NCI-H82 treated with DMSO at 0.1 percent for 48 hours (cell line): ENCODE measurements around the gene DYSF.

ENCODE experiments used
- DNase-seq: peaks from one replicate; lab custom pipeline; 2025; ENCODE audit not compliant: unreplicated experiment; lab: John Stamatoyannopoulos, UW

Gene DYSF

DNA sequence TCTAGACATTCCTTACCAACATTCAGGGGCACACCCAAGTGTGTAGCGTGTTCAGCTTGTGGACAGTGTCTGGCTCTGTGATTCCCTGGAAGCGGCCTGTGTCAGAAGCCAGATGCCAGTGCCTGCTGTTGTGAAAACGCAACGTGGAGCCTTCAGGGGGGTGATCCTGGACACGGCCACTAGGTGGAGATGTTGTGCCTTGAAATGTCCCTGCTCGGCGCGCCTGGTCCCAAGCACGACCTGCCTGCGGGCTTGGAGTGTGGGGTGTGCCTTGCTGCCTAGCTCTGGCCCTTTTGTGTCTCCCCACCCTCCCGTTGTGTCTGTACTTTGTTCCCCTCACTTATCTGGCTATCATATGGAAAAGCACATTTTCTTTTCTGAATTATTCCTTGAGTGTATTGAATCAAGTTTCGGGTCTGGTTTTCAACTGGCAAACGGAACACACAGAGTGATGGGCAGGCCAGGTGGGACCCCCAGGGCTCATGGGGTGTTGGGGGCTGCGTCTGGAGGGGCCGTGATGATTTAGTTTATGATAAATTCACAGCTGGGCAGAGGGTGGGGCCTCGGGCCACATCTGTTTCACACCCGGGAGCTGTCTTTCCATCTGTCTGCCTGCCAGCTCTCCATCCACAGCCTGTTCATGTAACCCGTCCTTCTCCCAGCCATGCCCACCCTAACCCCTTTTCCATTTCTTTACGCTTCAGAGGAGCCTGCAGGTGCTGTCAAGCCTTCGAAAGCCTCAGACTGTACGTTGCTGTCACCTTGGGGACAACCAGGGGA lies 95.5 kb downstream of the DYSF start:
- DNase-seq = no peak

DNA sequence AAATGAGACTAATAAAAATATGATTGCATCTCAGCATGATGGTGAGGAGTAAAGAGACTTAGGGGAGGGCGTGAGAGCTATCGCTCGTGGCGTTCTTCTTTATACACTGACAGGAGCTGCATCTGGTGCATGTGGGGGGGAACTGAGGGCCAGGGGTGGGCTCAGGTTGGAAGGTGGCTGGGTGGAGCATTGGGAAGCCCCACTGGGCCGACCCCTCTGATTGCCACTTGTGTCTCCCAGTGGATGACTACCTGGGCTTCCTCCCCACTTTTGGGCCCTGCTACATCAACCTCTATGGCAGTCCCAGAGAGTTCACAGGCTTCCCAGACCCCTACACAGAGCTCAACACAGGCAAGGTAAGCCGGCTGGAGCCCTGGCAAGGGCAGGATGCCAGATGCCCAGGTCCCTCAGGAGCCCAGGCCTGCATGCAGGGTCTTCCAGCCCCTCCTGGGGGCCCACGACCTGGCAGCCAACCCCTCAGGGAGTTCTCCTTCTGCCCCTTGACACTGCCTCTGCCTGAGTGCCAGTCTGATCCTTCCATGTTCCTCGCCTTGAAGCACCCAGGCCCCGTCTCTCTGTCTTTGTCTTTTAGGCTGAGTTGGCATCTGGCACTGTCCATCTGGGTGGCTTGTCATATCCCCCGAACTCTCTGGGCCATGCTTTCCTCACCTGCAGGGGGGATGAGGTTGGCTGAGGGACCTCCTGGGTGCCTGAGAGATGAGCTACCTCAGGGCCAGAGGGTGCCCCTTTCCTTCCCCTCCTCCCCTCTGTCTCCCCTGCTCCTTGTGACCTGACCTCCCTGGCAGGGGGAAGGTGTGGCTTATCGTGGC lies 97.7 kb downstream of the DYSF start:
- DNase-seq = no peak

DNA sequence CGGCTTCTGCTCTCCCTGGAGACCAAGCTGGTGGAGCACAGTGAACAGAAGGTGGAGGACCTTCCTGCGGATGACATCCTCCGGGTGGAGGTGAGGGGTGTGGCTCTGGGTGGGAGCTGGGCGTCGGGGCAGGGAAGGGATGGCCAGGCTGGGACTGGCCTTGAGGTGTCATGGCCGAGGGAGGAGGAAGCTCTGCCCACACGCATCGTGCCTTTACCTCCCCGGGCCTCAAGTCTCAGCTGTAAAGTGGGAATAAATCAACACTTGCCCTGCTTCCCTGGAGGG lies 98.2 kb downstream of the DYSF start:
- DNase-seq = no peak

DNA sequence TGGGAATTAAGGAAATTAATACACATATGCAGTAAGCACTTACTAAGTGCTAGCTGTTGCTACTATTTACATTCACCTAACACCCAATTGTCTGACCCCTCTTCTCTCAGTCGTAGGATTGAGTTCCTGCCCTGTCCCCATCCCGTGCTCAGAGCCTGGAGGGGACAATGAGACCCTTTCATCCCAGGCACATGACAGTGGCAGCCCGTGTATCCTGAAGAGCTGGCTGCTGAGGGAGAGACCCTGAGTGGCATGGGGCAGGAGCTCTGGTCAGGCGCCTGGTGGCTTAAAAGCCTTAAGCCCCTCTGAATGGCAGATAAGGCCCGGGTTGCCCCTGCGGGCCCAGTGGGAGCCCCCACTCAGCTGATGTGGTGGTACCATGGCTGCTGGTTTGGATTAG lies 99.0 kb downstream of the DYSF start:
- DNase-seq = no peak

DNA sequence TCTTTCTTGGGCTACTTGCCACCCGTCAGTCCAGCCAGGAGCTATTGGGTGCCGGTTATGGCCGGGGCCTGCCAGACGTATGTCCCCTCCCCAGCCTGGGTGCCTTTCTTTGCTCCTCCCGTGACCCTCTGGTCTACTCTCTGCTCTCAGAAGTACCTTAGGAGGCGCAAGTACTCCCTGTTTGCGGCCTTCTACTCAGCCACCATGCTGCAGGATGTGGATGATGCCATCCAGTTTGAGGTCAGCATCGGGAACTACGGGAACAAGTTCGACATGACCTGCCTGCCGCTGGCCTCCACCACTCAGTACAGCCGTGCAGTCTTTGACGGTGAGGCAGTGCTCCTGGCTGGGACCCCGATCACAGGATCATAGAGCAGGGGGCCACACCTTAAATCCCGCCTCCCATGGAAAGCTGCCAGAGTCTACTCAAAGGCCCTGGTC lies 99.5 kb downstream of the DYSF start:
- DNase-seq = no peak

DNA sequence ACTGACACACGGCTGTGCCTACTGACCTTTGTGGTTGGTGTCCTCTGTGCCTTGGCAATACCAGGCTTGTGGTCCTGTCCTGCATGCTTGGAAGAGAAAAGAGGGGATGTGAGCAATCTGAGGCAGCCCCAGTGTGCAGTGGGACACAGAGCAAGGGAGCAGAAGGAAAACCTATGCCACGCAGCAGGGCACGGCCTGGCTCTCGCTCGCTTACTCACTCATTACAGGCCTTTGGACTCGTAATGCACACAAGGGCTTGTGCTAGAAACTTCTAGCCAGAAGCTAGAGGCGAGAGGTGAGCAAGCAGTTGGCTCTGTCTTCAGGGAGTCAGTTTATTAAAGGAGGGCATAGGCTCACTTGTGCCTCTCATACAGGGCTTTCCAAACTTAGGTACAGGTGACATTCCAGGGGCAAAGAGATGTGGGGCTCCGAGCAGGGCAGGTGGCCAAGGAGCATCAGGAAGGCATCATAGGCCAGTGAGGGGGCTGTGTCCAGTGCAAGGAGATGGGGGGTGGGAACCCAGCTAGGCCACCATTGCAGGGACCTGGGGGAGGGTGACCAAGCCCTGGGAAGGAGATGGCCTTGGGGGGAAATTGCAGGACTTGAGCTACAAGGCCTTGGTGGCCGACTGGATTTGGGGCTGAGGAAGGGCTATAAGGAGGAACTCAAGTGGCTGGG lies 100.8 kb downstream of the DYSF start:
- no peak for DNase-seq

DNA sequence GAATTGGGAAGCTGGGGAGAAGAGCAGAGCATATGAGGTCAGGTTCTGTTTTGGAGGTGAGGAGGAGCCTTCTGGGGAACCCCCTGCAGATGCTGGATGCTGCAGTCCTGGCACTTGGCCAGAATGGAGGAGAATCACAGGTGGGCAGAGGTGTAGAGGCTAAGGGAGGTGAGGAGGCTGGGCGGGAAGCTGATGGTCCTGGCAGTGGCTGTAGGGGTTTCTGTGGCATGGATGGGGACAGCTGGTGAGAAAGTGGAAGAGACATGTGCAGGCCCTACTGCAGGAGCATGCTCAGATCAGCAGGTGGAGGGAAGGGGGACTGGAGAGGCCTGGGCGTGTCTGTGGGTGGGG lies 101.3 kb downstream of the DYSF start:
- no peak for DNase-seq

DNA sequence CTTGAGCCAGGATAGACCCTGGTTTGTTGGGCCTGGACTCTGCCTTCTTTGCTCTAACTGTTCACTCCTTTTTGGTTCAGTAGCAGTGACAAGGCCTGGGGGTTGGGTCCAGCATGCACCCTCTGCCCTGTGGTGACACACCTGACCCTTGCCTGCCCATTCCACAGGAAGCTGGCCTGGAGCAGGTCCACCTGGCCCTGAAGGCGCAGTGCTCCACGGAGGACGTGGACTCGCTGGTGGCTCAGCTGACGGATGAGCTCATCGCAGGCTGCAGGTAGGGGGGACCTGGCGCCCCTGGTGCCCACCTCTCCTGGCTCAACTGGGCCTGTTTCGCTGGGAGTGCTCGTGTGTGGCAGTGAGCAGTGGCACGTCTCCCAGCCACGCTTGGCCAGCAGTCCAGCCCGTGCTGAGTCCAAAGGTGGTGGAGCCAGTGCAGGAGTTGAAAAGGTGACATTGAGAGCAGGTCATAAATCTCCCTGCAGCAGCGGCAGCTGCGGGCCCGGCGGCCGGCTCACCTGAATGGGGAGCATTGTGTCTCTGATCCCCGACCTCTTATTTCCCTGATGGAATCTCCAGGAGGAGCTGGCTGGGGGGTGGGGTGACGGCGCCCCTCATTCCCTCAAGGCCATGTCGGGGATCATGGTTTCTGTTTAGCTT lies 102.6 kb downstream of the DYSF start:
- no peak for DNase-seq

DNA sequence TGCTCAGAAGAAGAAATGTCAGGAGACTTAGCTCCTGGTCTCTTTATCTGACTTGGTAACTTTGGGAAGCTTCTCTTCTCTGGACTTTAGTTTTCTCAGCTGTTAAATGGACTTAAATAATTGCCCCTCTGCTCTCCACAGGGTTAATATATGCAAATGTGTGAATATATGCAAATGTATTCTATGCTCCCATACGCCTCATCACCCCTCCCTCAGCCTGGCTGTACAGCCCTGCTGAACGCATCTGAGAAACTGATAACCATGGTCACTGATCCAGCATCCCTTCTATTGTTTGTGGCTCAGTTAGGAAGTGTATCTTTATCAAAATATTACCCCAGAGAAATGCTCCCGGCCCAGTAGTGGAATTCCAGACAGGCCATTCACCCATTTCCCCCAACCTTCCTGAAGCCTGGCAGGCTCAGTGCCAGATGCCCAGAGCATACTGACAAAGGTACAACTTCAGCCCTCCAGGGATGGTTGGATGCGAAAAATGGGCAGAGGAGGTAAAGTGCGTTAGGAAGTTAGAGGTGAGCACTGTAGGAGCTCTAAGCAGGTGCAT lies 103.4 kb downstream of the DYSF start:
- DNase-seq = no peak

DNA sequence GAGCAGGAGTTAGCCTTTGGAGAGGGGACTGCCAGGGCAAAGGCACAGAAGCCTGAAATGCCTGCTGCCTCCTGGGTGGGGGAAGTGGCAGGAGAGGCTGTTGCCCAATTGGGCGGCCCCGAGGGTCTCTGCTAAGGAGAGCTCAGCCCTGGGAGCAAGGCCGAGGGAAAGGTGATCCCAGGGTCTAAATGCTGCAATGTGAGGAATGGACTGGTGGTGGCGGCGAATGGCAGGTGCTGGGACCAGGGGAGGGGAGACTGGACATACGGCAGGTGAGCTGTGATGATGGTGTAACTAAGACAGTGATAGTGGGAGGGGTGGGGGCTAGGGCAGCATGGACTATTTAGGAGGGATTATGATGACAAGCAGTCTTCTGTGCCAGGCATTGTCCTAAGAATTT lies 104.0 kb downstream of the DYSF start:
- DNase-seq = no peak

DNA sequence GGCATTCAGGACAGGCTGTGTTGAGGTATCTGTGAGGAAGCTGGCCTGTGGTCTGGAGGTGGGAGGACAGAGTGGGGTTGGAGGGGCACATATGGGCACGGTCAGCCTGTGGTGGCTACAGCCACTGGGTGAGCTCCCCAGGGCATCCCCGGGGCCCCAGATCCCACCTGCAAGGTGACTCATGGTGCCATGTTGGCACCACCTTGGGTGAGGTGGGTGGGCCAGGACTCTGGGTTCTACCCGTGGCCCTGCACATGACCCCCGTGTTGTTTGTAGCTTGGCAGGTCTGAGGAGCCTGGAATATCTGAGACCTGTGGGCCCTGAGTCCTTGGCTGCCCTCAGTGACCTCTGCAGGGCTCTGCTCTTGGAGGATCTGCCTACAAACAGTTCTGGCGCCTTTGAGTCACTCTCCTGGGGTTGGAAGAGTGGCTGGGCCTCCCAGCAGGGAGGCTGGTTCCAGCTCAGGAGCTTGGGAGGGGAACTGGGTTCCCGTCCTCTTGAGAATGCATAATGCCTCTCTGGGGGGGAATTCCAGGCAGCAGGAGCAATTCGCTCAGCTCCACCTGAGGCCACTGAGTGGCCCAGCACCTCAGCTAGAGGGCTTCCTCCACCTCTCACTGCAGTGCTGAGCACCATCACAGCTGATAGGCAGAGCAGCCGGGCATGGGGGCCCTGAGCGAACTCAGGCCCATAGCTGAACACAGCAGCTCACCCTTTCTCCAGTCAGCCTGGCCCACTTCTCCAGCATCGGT lies 105.1 kb downstream of the DYSF start:
- no peak for DNase-seq

DNA sequence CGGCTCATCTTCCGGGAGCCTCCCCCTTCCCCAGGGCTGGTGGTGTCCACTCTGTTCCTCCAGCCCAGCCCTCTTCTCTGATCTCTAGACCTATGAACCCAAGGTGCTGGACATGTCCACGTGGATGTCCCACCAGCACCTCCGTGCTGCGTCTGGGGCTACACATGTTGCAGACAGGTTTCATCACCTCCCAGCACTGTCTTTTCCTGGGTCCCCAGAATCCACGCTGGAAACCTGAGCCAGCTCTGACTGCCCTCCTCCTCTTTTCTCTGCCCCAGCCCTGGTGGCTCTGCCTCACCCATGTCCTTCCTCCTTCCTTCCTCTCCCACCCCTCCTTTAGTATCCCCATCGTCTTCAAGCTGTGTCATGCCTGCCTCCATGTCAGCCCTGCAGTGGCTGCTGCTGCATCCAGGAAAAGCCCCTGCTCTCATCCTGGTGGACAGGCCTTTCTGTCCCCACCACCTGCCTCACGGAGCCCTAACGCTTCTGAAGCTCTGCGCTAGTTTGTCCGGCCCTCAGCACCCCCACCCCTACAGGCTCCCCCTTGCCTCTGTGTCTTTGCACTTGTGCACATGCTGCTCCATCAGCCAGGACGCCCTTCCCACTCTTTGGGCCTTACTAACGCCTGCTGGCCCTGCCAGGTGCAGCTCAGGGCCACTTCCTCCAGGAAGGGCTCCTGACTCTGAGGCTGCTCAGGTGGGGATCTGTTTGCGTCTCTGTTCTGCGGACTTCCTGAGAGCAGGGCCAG lies 105.9 kb downstream of the DYSF start:
- no peak for DNase-seq

DNA sequence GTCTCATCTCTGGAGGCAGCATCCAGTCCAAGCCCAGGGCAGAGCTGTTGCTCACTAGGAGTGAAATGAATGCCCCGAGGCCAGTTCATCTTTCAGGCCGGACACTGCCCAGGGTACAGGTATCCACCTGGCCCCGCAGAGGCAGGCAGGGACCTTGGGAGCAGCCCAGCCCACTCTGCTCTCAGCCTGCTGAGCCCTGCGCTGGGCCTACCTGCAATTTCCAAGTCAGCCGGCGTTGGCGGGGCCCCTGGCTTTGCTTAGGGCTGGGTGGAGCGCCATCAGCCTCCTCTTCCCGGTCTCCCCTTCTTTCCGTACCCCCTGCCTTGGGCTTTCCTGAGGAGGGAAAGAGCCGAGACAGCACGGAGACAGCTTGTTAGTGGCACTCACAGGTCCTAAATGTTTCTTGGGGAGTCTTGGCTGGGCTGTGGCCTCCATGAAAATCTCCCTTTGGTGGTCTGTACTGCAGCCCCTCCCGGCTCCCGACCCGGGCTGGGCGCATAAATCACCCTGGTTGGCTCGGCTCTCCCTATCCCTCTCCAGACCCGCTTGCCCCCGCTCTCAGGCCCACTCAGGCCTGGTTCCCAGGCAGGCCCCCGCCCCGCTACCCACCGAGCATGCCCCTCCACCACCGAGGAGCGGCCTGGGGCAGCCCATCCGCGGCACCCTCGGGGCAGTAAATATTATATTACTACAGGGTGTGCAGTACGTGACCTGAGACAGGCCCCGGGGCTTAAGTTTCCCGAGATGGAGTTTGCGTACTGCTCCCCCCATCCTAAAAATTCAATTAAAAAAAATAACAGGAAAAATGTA lies 106.7 kb downstream of the DYSF start:
- DNase-seq = no peak

DNA sequence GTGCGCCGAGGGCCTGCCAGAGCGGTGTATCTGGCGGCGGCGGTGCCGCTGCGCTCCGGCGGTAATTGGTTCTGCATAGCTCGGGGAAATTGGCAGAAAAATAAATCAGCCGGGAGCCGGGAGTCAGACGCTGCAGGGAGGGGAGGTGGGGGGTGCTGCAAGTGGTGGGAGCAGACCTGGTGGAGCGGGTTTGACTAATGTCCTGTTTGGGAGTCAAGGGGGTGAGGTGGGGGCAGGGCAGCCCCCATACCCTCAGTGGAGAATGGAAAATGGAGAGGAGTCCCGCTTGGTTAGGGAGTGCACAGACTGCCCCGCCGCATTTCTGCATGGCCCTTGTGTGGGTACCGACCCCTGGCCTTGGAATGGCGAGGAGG lies 107.3 kb downstream of the DYSF start:
- DNase-seq = no peak

DNA sequence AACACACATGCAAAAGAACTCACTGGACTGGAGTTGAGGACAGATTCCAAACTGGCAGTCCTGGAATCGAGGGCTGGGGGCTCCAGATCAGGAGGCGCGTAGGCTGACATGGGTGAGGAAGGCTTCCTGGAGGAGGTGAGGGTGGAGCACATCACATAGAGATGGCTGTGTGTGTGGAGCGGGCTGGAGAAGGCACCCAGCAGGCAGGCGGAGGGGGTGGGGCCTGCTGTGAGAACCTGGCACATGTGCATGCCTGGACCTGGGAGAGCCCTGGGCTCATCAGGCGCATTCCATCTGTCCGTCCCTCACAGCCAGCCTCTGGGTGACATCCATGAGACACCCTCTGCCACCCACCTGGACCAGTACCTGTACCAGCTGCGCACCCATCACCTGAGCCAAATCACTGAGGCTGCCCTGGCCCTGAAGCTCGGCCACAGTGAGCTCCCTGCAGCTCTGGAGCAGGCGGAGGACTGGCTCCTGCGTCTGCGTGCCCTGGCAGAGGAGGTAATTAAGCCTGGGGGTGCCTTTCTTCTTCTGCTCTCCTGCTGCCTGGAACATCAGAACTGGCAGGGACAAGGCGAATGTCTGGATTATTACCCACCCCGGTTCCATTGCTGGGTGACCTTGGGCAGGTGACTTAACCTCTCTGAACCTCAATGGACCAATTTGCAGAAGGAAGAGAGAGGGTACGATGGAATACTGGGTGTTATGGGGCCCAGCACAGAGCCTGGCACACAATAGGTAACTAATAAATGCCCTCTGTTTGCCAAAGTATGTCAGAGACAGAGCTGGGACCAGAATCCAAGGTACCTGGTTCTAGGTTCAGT lies 108.3 kb downstream of the DYSF start:
- no peak for DNase-seq

DNA sequence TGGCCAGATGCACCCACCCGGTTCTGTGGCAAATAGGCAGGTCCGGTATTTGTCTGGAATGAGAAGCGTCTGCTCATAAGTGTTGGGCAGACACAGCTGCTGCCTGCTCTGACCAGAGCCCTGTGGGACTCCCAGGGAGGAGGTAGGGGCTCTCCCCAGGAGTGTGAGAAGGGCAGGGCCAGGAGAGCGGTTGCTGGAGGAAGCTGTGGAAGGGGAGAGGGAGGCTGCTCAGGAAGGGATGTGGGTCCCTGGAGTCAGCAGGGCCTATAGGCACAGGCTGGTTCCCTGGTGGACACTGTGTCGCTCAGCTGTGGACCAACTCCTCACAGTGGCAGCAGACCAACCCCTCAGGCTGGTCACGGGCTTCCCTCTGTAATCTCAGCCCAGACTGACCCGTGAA lies 109.2 kb downstream of the DYSF start:
- DNase-seq = no peak

DNA sequence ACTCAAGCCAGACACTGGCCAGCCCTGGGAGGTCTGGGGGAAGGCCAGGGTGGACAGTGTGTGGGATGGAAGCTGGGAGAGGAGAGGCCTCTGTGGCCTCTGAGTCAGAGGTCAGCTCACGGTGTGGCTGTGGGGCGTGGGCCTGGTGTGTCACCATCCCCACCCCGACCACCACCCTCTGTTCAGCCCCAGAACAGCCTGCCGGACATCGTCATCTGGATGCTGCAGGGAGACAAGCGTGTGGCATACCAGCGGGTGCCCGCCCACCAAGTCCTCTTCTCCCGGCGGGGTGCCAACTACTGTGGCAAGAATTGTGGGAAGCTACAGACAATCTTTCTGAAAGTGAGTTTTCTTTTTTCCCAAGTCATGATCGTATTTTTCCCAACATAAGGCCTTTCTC lies 110.5 kb downstream of the DYSF start:
- no peak for DNase-seq

DNA sequence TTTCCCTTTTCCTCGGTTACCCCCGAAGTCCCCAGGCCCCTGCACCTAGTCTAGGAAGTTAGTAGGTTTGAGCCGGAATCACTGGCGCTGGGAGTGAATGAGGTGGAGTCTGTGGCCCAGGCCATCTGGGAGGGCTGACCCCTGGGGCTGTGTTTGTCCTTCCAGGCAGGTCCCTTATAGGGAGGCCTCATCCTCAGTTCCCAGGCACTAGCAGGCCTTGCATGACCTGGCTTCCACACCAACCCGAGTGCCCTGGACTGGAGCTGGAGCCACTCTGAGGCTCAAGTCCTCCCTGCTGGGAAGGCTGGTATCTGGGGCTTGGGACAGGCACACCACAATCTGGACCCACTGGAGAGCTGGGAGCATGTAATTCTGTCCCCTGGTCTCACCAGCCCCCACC lies 111.0 kb downstream of the DYSF start:
- DNase-seq = no peak
